Mesenchymal stem cell (in vitro differentiated cells and primary cell): ENCODE measurements around the gene THSD7A.
A peak's percentile ranks its signal among the peaks of the same experiment; 100 is the strongest.
"Not testable (repeated sequence)": the region's sequence is repeated elsewhere in the genome, so short reads cannot be mapped to it uniquely, and the experiment has no call there.

Experiments
- DNase-seq: peaks from one replicate; pipeline ENCODE4 v3.0.0-alpha.2; 2013
- H2AFZ ChIP-seq: one replicate; pipeline ENCODE4 v1.6.1; 2013; ENCODE audit warnings: low read depth, mild to moderate bottlenecking, control low read depth, inconsistent platforms, low read length, moderate library complexity
- H2AK5ac ChIP-seq: 2 replicates; pipeline ENCODE4 v1.6.1; 2013; ENCODE audit warnings: low read length, moderate library complexity, mild to moderate bottlenecking, inconsistent platforms; ENCODE audit not compliant: severe bottlenecking
- H2BK120ac ChIP-seq: one replicate; pipeline ENCODE4 v1.6.1; 2013; ENCODE audit warnings: low read depth, mild to moderate bottlenecking, inconsistent platforms, low read length, moderate library complexity
- H2BK12ac ChIP-seq, 2 experiments: one replicate each; pipeline ENCODE4 v1.6.1; 2013; ENCODE audit warnings: inconsistent platforms in 2 of 2, low read length in 2 of 2, mild to moderate bottlenecking in 2 of 2, moderate library complexity in 2 of 2, control low read depth in 1 of 2
- H2BK15ac ChIP-seq: one replicate; pipeline ENCODE4 v1.6.1; 2013; ENCODE audit warnings: mild to moderate bottlenecking, low read depth, inconsistent platforms; ENCODE audit not compliant: poor library complexity, severe bottlenecking
- H2BK5ac ChIP-seq: 2 replicates; pipeline ENCODE4 v1.6.1; 2013; ENCODE audit warnings: low read depth, mild to moderate bottlenecking, low read length, control low read depth, inconsistent platforms; ENCODE audit not compliant: poor library complexity, severe bottlenecking
- H3K14ac ChIP-seq, 2 experiments: one replicate each; pipeline ENCODE4 v1.6.1; 2013; ENCODE audit warnings: inconsistent platforms in 2 of 2, low read length in 2 of 2, control low read depth in 1 of 2, mild to moderate bottlenecking in 1 of 2, moderate library complexity in 1 of 2
- H3K18ac ChIP-seq, 2 experiments: one replicate each; pipeline ENCODE4 v1.6.1; 2013; ENCODE audit warnings: inconsistent platforms in 2 of 2, low read length in 2 of 2, control low read depth in 1 of 2, low read depth in 1 of 2, mild to moderate bottlenecking in 1 of 2
- H3K23ac ChIP-seq, 2 experiments: one replicate each; pipeline ENCODE4 v1.6.1; 2013; ENCODE audit warnings: inconsistent platforms in 2 of 2, low read length in 2 of 2, mild to moderate bottlenecking in 2 of 2, moderate library complexity in 2 of 2, control low read depth in 1 of 2
- H3K27ac ChIP-seq: 2 replicates; pipeline ENCODE4 v1.5.1; 2013; ENCODE audit warnings: mild to moderate bottlenecking, moderate library complexity, low read length, control low read depth, inconsistent platforms; ENCODE audit not compliant: poor library complexity, severe bottlenecking
- H3K27me3 ChIP-seq, 2 experiments: 2 replicates each; pipeline versions ENCODE4 v1.6.1 to v1.7.0; 2013; ENCODE audit warnings: low read length in 2 of 2, mild to moderate bottlenecking in 2 of 2, moderate library complexity in 2 of 2, control low read depth in 1 of 2, inconsistent platforms in 1 of 2; ENCODE audit not compliant: control insufficient read depth in 1 of 2, insufficient read depth in 1 of 2
- H3K36me3 ChIP-seq, 2 experiments: 2 replicates each; pipeline versions ENCODE4 v1.6.1 to v1.7.0; 2013; ENCODE audit warnings: low read length in 2 of 2, control low read depth in 1 of 2, inconsistent platforms in 1 of 2, low read depth in 1 of 2, mild to moderate bottlenecking in 1 of 2; ENCODE audit not compliant: insufficient read depth in 2 of 2, control insufficient read depth in 1 of 2
- H3K4ac ChIP-seq, 2 experiments: one replicate each; pipeline ENCODE4 v1.6.1; 2013; ENCODE audit warnings: inconsistent platforms in 2 of 2, low read length in 2 of 2, mild to moderate bottlenecking in 2 of 2, moderate library complexity in 2 of 2, control low read depth in 1 of 2, low read depth in 1 of 2
- H3K4me1 ChIP-seq: 2 replicates; pipeline ENCODE4 v1.6.1; 2013; ENCODE audit warnings: low read depth, low read length, control low read depth; ENCODE audit not compliant: control insufficient read depth, insufficient read depth
- H3K4me2 ChIP-seq: 2 replicates; pipeline ENCODE4 v1.6.1; 2013; ENCODE audit warnings: low read length, mild to moderate bottlenecking, inconsistent platforms; ENCODE audit not compliant: poor library complexity, severe bottlenecking
- H3K4me3 ChIP-seq, 2 experiments: 2 replicates each; pipeline versions ENCODE4 v1.5.1 to v1.7.0; 2013; ENCODE audit warnings: low read length in 2 of 2, mild to moderate bottlenecking in 2 of 2, control low read depth in 1 of 2, low read depth in 1 of 2; ENCODE audit not compliant: insufficient read depth in 1 of 2
- H3K79me1 ChIP-seq: replicated peaks from 2 replicates; pipeline ENCODE4 v1.6.1; 2013; ENCODE audit warnings: mild to moderate bottlenecking, control low read depth, low read length, inconsistent platforms; ENCODE audit not compliant: poor library complexity, severe bottlenecking
- H3K9ac ChIP-seq: 2 replicates; pipeline ENCODE4 v1.7.0; 2013; ENCODE audit warnings: mild to moderate bottlenecking, low read length, moderate library complexity
- H3K9me3 ChIP-seq: 2 replicates; pipeline ENCODE4 v1.7.0; 2013; ENCODE audit warnings: mild to moderate bottlenecking, low read length; ENCODE audit not compliant: control insufficient read depth
- H4K8ac ChIP-seq: one replicate; pipeline ENCODE4 v1.6.1; 2013; ENCODE audit warnings: inconsistent platforms, mild to moderate bottlenecking, low read length, moderate library complexity
- H4K91ac ChIP-seq: one replicate; pipeline ENCODE4 v1.6.1; 2013; ENCODE audit warnings: mild to moderate bottlenecking, low read length, inconsistent platforms
- WGBS: methylation state at CpG from one replicate; pipeline ENCODE4 v1.1.7; 2013; ENCODE audit warnings: mixed read lengths; 5-methylcytosine and 5-hydroxymethylcytosine counted together

Gene THSD7A

DNA sequence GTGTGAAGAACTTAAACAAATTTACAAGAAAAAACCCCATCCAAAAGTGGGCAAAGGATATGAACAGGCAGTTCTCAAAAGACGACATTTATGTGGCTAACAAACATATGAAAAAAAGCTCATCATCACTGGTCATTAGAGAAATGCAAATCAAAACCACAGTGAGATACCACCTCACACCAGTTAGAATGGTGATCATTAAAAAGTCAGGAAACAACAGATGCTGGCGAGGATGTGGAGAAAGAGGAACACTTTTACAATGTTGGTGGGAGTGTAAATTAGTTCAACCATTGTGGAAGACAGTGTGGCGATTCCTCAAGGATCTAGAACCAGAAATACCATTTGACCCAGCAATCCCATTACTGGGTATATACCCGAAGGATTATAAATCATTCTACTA lies 388.1 kb downstream of the THSD7A start:
- not testable (repeated sequence) for H4K91ac ChIP-seq, H2AFZ ChIP-seq, H2AK5ac ChIP-seq, H3K27ac ChIP-seq, H3K4me3 ChIP-seq, H3K4me2 ChIP-seq, H2BK12ac ChIP-seq, H3K18ac ChIP-seq, H2BK15ac ChIP-seq, H3K4ac ChIP-seq, H3K27me3 ChIP-seq, H3K9ac ChIP-seq, H2BK120ac ChIP-seq, H3K23ac ChIP-seq, H3K36me3 ChIP-seq, DNase-seq, H2BK5ac ChIP-seq, H3K4me1 ChIP-seq, H3K14ac ChIP-seq, H4K8ac ChIP-seq, H3K79me1 ChIP-seq, H3K9me3 ChIP-seq
- WGBS, result no CpG with 5 or more reads among the region's 4 CpGs

GRCh38 chr7:11437994-11438393 lies 394.0 kb downstream of the THSD7A start:
- Histone ChIP-seq H2BK120ac (no peak overlapping the region), H3K4me1 (no peaks in the 10 kb centered on the region), H3K23ac (no peak overlapping the region), H3K36me3 (no peaks in the 10 kb centered on the region), H3K9ac (no peak overlapping the region), H3K18ac (no peak overlapping the region), H4K91ac (no peak overlapping the region), H2AFZ (no peak overlapping the region), H3K4me3 (no peak overlapping the region), H2BK5ac (no peak overlapping the region), H3K79me1 (no peaks in the 10 kb centered on the region), H4K8ac (no peak overlapping the region), H3K27me3 (no peaks in the 10 kb centered on the region), H2AK5ac (no peak overlapping the region), H3K4ac (no peak overlapping the region), H3K27ac (no peak overlapping the region), H3K4me2 (no peak overlapping the region), H2BK15ac (no peak overlapping the region), H2BK12ac (no peak overlapping the region), H3K9me3 (peaks cover 6% of the 10 kb centered on the region), H3K14ac (no peak overlapping the region)
- peak; percentile 70 for DNase-seq
- no CpG with 5 or more reads among the region's 1 CpG for WGBS

DNA sequence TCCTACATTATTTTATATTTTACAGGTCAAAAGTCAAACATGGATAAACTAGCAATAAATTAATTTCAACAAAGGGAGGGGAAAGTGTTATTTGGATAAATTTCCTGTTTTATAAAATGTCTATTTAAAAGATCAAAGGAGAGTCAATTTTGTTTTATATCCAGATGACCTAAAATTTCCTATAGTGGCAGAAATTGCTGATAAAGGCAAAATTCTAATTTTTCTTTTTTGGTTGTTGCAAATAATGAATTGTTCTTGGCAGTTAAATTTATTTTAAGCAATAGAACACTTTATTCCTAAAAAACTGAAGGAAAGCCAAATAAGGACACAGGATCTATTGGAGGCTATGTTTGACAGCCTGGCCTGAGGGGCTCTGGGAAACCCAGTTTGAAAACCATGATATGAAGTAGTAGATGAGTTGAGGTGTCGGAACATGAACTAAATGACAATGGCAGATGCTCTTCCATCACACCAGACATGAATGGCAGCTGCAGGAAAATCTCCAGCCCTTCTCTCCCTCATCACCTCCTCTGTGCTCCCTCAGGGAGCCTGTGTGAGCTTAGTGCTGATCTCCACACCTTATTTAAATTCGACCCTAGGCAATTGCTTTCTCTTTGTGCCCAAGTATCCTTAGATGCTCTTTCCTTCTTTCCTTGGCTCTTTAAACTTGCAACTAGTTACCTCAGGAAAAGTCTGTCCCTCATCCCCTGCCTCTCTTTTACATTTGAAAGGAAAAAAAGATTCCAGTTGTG lies 395.0 kb downstream of the THSD7A start:
- Histone ChIP-seq H2AFZ (peak overlapping the region; percentile 77), H2BK120ac (no peak overlapping the region), H2AK5ac (no peak overlapping the region), H3K18ac (no peak overlapping the region), H3K9ac (no peak overlapping the region), H4K8ac (no peak overlapping the region), H3K9me3 (peaks cover 6% of the 10 kb centered on the region), H3K4ac (peak overlapping the region in 1 of 2 experiments; percentile 49), H2BK15ac (no peak overlapping the region), H3K4me1 (no peaks in the 10 kb centered on the region), H3K4me2 (no peak overlapping the region), H3K23ac (no peak overlapping the region), H3K79me1 (no peaks in the 10 kb centered on the region), H3K14ac (no peak overlapping the region), H3K36me3 (no peaks in the 10 kb centered on the region), H3K4me3 (no peak overlapping the region), H3K27ac (no peak overlapping the region), H2BK5ac (no peak overlapping the region), H4K91ac (no peak overlapping the region), H3K27me3 (no peaks in the 10 kb centered on the region), H2BK12ac (no peak overlapping the region)
- 67% methylated on average over 2 of the region's 2 CpGs for WGBS
- no peak for DNase-seq

GRCh38 chr7:11436316-11436715 lies 395.7 kb downstream of the THSD7A start:
- H3K9me3 ChIP-seq, result peaks cover 6% of the 10 kb centered on the region
- no CpG with 5 or more reads among the region's 1 CpG for WGBS

More at GRCh38 chr7:11436316-11436715, 395.7 kb downstream of the THSD7A start:
- no peak overlapping the region for H3K4me2 ChIP-seq
- H2AK5ac ChIP-seq, result no peak overlapping the region
- H4K8ac ChIP-seq, result no peak overlapping the region
- H3K27ac ChIP-seq, result no peak overlapping the region
- no peak overlapping the region for H2BK5ac ChIP-seq
- no peak overlapping the region for H3K18ac ChIP-seq
- H3K79me1 ChIP-seq, result no peaks in the 10 kb centered on the region
- H2BK120ac ChIP-seq, result no peak overlapping the region
- no peaks in the 10 kb centered on the region for H3K36me3 ChIP-seq
- no peak overlapping the region for H3K23ac ChIP-seq
- no peak overlapping the region for H3K4me3 ChIP-seq
- no peak overlapping the region for H2AFZ ChIP-seq
- H2BK15ac ChIP-seq, result no peak overlapping the region
- H3K27me3 ChIP-seq, result no peaks in the 10 kb centered on the region
- H4K91ac ChIP-seq, result no peak overlapping the region
- peak; percentile 42 for DNase-seq
- no peak overlapping the region for H2BK12ac ChIP-seq
- no peaks in the 10 kb centered on the region for H3K4me1 ChIP-seq
- H3K9ac ChIP-seq, result no peak overlapping the region
- H3K14ac ChIP-seq, result no peak overlapping the region
- H3K4ac ChIP-seq, result no peak overlapping the region
